GM23338 (cell line): ENCODE data around the gene RNF215. TPM values are rescaled to one million over a fixed set of nuclear protein-coding genes. Genes with fewer than 3 reads are reported as not detected.

Source experiments
- ATAC-seq: fragments of 200-7000 bp; cut with Tn5 transposase; 3 replicates; pipeline ENCODE4 v1.9.1; 2020
- DNase-seq: peaks from one replicate; pipeline ENCODE4 v3.0.0-alpha.2; 2015; ENCODE audit warnings: low spot score
- H2AFZ ChIP-seq: fragments of 200-600 bp; sonication (generic); 2 replicates; pipeline ENCODE4 v1.8.0; 2016; ENCODE audit warnings: antibody characterized with exemption, mild to moderate bottlenecking, moderate library complexity
- H3F3A ChIP-seq: fragments of 200-600 bp; sonication (generic); replicated peaks from 2 replicates; pipeline ENCODE4 v1.8.0; 2017; ENCODE audit warnings: antibody characterized with exemption, mixed run types, low read depth
- H3K27ac ChIP-seq: fragments of 200-600 bp; sonication (generic); 2 replicates; pipeline ENCODE4 v1.6.1; 2016; ENCODE audit warnings: low read depth
- H3K27me3 ChIP-seq: fragments of 200-600 bp; sonication (generic); 2 replicates; pipeline ENCODE4 v1.8.0; 2016; ENCODE audit warnings: mild to moderate bottlenecking, mixed run types, moderate library complexity; ENCODE audit not compliant: insufficient read depth
- H3K36me3 ChIP-seq: fragments of 200-600 bp; sonication (generic); 2 replicates; pipeline ENCODE4 v1.8.0; 2016; ENCODE audit warnings: mild to moderate bottlenecking; ENCODE audit not compliant: insufficient read depth
- H3K4me1 ChIP-seq: fragments of 200-600 bp; sonication (generic); 2 replicates; pipeline ENCODE4 v1.8.0; 2016; ENCODE audit warnings: mild to moderate bottlenecking, moderate library complexity; ENCODE audit not compliant: insufficient read depth
- H3K4me2 ChIP-seq: fragments of 200-600 bp; sonication (generic); 2 replicates; pipeline ENCODE4 v1.7.1; 2017; ENCODE audit warnings: mixed run types
- H3K4me3 ChIP-seq: fragments of 200-600 bp; sonication (generic); 2 replicates; pipeline ENCODE4 v1.6.1; 2016; ENCODE audit warnings: mixed run types
- H3K79me2 ChIP-seq: fragments of 200-600 bp; sonication (generic); replicated peaks from 2 replicates; pipeline ENCODE4 v1.8.0; 2017; ENCODE audit warnings: mild to moderate bottlenecking; ENCODE audit not compliant: insufficient read depth
- H3K9me2 ChIP-seq: fragments of 200-600 bp; sonication (generic); 2 replicates; pipeline ENCODE4 v1.8.0; 2017; ENCODE audit not compliant: insufficient read depth
- H4K20me1 ChIP-seq: fragments of 200-600 bp; sonication (generic); replicated peaks from 2 replicates; pipeline ENCODE4 v1.8.0; 2017; ENCODE audit warnings: mild to moderate bottlenecking; ENCODE audit not compliant: insufficient read depth
- H3K27ac Mint-ChIP-seq: 2 replicates; pipeline ENCODE4 v1.8.0; 2020; ENCODE audit warnings: inconsistent platforms, mild to moderate bottlenecking, moderate library complexity, mixed read lengths
- H3K27me3 Mint-ChIP-seq: 3 replicates; pipeline ENCODE4 v1.8.0; 2022; ENCODE audit warnings: low read depth, mild to moderate bottlenecking, moderate library complexity, mixed read lengths, inconsistent platforms; ENCODE audit not compliant: insufficient read depth, poor library complexity
- H3K36me3 Mint-ChIP-seq: 3 replicates; pipeline ENCODE4 v1.8.0; 2021; ENCODE audit warnings: low read depth, mild to moderate bottlenecking, inconsistent platforms, moderate library complexity, mixed read lengths
- H3K4me1 Mint-ChIP-seq: 3 replicates; pipeline ENCODE4 v1.8.0; 2020; ENCODE audit warnings: mild to moderate bottlenecking, inconsistent platforms, mixed read lengths
- H3K4me3 Mint-ChIP-seq: 3 replicates; pipeline ENCODE4 v1.8.0; 2021; ENCODE audit warnings: moderate library complexity, mild to moderate bottlenecking, inconsistent platforms, mixed read lengths
- H3K9me3 Mint-ChIP-seq: 3 replicates; pipeline ENCODE4 v1.8.0; 2020; ENCODE audit warnings: moderate library complexity, mild to moderate bottlenecking, inconsistent platforms, mixed read lengths
- CREB1 ChIP-seq: fragments of 250-450 bp; sonication (Bioruptor Pico); IDR thresholded peaks from 2 replicates; pipeline ENCODE4 v1.5.0; 2020; ENCODE audit warnings: low read depth, mild to moderate bottlenecking, moderate library complexity
- CTCF ChIP-seq, 2 experiments: fragments of 200-600 bp in 1 of 2; sonication (generic) in 1 of 2; conservative IDR thresholded peaks; 2 replicates each; pipeline versions ENCODE4 v1.5.1 to v1.6.1; 2016 to 2017; ENCODE audit warnings: antibody characterized with exemption in 2 of 2, low read depth in 2 of 2, mild to moderate bottlenecking in 2 of 2, moderate library complexity in 1 of 2
- EZH2 ChIP-seq: fragments of 200-600 bp; sonication (generic); IDR thresholded peaks from one replicate; pipeline ENCODE4 v1.8.0; 2017; ENCODE audit warnings: antibody characterized with exemption, mild to moderate bottlenecking, low read depth; ENCODE audit not compliant: unreplicated experiment
- EZH2phosphoT487 ChIP-seq: fragments of 200-600 bp; sonication (generic); IDR thresholded peaks from one replicate; pipeline ENCODE4 v1.8.1; 2018; ENCODE audit warnings: antibody characterized with exemption; ENCODE audit not compliant: unreplicated experiment
- JUNB ChIP-seq: IDR thresholded peaks from one replicate; pipeline ENCODE4 v1.6.1; 2016; ENCODE audit warnings: antibody characterized with exemption; ENCODE audit not compliant: unreplicated experiment
- NANOG ChIP-seq: IDR thresholded peaks from 2 replicates; pipeline ENCODE4 v1.6.1; 2016; ENCODE audit warnings: antibody characterized with exemption, borderline replicate concordance
- POLR2AphosphoS5 ChIP-seq: IDR thresholded peaks from 2 replicates; pipeline ENCODE4 v1.6.1; 2016; ENCODE audit warnings: antibody characterized with exemption, low read depth
- ZNF331 ChIP-seq: fragments of 250-450 bp; sonication (Bioruptor Pico); IDR thresholded peaks from 2 replicates; pipeline ENCODE4 v1.5.0; 2020; ENCODE audit warnings: low read depth, mild to moderate bottlenecking, moderate library complexity
- ZNF462 ChIP-seq: fragments of 250-450 bp; sonication (Bioruptor Pico); IDR thresholded peaks from 2 replicates; pipeline ENCODE4 v1.5.0; 2020; ENCODE audit warnings: mild to moderate bottlenecking, moderate library complexity
- polyA plus RNA-seq: library from polyadenylated mRNA; unstranded; fragments of >200 nt; fragmentation: Nextera tagmentation; extraction: Ambion mirVana; gene quantifications from 2 replicates; pipeline ENCODE4 v1.2.1, GENCODE V29; 2016
- total RNA-seq: library from RNA; depleted of rRNA; stranded (reverse); fragments of >200 nt; shearing (Covaris generic); gene quantifications from 2 replicates; pipeline ENCODE4 v1.2.3, GENCODE V29; 2014
- TF ChIP-seq, protein P1 (sequence below): IDR thresholded peaks from 2 replicates; pipeline ENCODE4 v1.6.1; 2016; ENCODE audit warnings: antibody characterized with exemption

Gene RNF215
- total and polyA plus RNA-seq, 2 experiments from 2014 or later: 3.3 to 13.9 TPM

- no peaks in the 10 kb centered on the region for H3K9me2 ChIP-seq
- Mint-ChIP-seq H3K27me3 (peaks cover 5% of the 10 kb centered on the region), H3K4me1 (peaks cover 5% of the 10 kb centered on the region), H3K36me3 (peaks cover 40% of the 10 kb centered on the region; the same call in 2 of the 3 replicates), H3K4me3 (no peak overlapping the region), H3K27ac (no peak overlapping the region), H3K9me3 (no peaks in the 10 kb centered on the region)
- H3K36me3 ChIP-seq: peaks cover 4% of the 10 kb centered on the region; the same call in 1 of the 2 replicates
- DNase-seq (no peak), ATAC-seq (no peak)
- H4K20me1 ChIP-seq: no peaks in the 10 kb centered on the region
- H3K27ac ChIP-seq: no peak overlapping the region
- H3K79me2 ChIP-seq: no peaks in the 10 kb centered on the region; the same call in 1 of the 2 replicates
- no peaks in the 10 kb centered on the region for H3F3A ChIP-seq
- peaks cover 2% of the 10 kb centered on the region; the same call in 1 of the 2 replicates for H3K4me1 ChIP-seq
- H3K4me3 ChIP-seq: no peak overlapping the region
- TF ChIP-seq CREB1 (CRISPR knock-in tag) (no peak), CTCF (conservative IDR thresholded peaks at IDR 0.05; ENCODE audit: low read depth in 2 of 2) (no peak)
- H3K4me2 ChIP-seq: no peak overlapping the region
- H2AFZ ChIP-seq: no peak overlapping the region
- no peaks in the 10 kb centered on the region for H3K27me3 ChIP-seq
These were observed 29.6 kb upstream of the RNF215 start for GRCh38 chr22:30416837-30417236.

GRCh38 chr22:30416403-30416802, 29.2 kb upstream of the RNF215 start:
- no peak overlapping the region for H2AFZ ChIP-seq
- peaks cover under 1% of the 10 kb centered on the region; the same call in 2 of the 3 replicates for H3K4me1 Mint-ChIP-seq
- no peaks in the 10 kb centered on the region for H3K9me3 Mint-ChIP-seq
- H4K20me1 ChIP-seq: no peaks in the 10 kb centered on the region
- no peaks in the 10 kb centered on the region for H3K4me1 ChIP-seq
- no peak overlapping the region for H3K4me2 ChIP-seq
- peaks cover 39% of the 10 kb centered on the region; the same call in 2 of the 3 replicates for H3K36me3 Mint-ChIP-seq
- H3K27me3 ChIP-seq: no peaks in the 10 kb centered on the region
- H3K9me2 ChIP-seq: no peaks in the 10 kb centered on the region
- peaks cover 4% of the 10 kb centered on the region; the same call in 1 of the 2 replicates for H3K36me3 ChIP-seq
- DNase-seq (no peak), ATAC-seq (no peak)
- no peaks in the 10 kb centered on the region for H3F3A ChIP-seq
- no peak overlapping the region for H3K4me3 ChIP-seq
- H3K4me3 Mint-ChIP-seq: no peak overlapping the region
- no peak overlapping the region for H3K27ac Mint-ChIP-seq
- peaks cover 5% of the 10 kb centered on the region for H3K27me3 Mint-ChIP-seq
- H3K27ac ChIP-seq: no peak overlapping the region
- no peaks in the 10 kb centered on the region; the same call in 1 of the 2 replicates for H3K79me2 ChIP-seq
- TF ChIP-seq POLR2AphosphoS5 (no peak), JUNB (no peak), CREB1 (CRISPR knock-in tag) (no peak), NANOG (no peak), ZNF462 (CRISPR knock-in tag) (no peak), EZH2phosphoT487 (no peak), EZH2 (no peak), ZNF331 (CRISPR knock-in tag) (no peak), CTCF (conservative IDR thresholded peaks at IDR 0.05; ENCODE audit: low read depth in 2 of 2) (no peak)
- TF ChIP-seq, protein P1, sequence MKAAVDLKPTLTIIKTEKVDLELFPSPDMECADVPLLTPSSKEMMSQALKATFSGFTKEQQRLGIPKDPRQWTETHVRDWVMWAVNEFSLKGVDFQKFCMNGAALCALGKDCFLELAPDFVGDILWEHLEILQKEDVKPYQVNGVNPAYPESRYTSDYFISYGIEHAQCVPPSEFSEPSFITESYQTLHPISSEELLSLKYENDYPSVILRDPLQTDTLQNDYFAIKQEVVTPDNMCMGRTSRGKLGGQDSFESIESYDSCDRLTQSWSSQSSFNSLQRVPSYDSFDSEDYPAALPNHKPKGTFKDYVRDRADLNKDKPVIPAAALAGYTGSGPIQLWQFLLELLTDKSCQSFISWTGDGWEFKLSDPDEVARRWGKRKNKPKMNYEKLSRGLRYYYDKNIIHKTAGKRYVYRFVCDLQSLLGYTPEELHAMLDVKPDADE: no peak
